NCI-H524 treated with DMSO at 0.1 percent for 48 hours (cell line): ENCODE data around the gene RFX3.

Experiments
- DNase-seq: peaks from one replicate; lab custom pipeline; 2025; lab: John Stamatoyannopoulos, UW

RFX3 gene

GRCh38 chr9:3513265-3513818 is 12.5 kb downstream of the RFX3 start:
- DNase-seq = no peak

- no peak for DNase-seq
Measured at GRCh38 chr9:3511551-3511950, 14.2 kb downstream of the RFX3 start.

GRCh38 chr9:3510796-3511195 is 15.0 kb downstream of the RFX3 start:
- no peak for DNase-seq

GRCh38 chr9:3509926-3510325 is 15.9 kb downstream of the RFX3 start:
- no peak for DNase-seq

GRCh38 chr9:3508521-3509291 is 17.1 kb downstream of the RFX3 start:
- no peak for DNase-seq

- no peak for DNase-seq
Measured at GRCh38 chr9:3508078-3508431, 17.7 kb downstream of the RFX3 start.

- DNase-seq = no peak
Measured at GRCh38 chr9:3507395-3508077, 18.3 kb downstream of the RFX3 start.

- no peak for DNase-seq
Measured at GRCh38 chr9:3506164-3506563, 19.6 kb downstream of the RFX3 start.

GRCh38 chr9:3502560-3503398 is 23.0 kb downstream of the RFX3 start:
- no peak for DNase-seq

GRCh38 chr9:3500044-3500443 is 25.8 kb downstream of the RFX3 start:
- no peak for DNase-seq

- DNase-seq = no peak
Measured at GRCh38 chr9:3498691-3499090, 27.1 kb downstream of the RFX3 start.

- no peak for DNase-seq
Measured at GRCh38 chr9:3497857-3498256, 27.9 kb downstream of the RFX3 start.

GRCh38 chr9:3497401-3497800 is 28.4 kb downstream of the RFX3 start:
- DNase-seq = no peak

GRCh38 chr9:3495855-3496254 is 29.9 kb downstream of the RFX3 start:
- no peak for DNase-seq

GRCh38 chr9:3492214-3492613 is 33.6 kb downstream of the RFX3 start:
- DNase-seq = no peak

- no peak for DNase-seq
Measured at GRCh38 chr9:3491450-3491849, 34.4 kb downstream of the RFX3 start.

- DNase-seq = no peak
Measured at GRCh38 chr9:3490957-3491356, 34.8 kb downstream of the RFX3 start.

GRCh38 chr9:3482578-3482977 is 43.2 kb downstream of the RFX3 start:
- DNase-seq = no peak

GRCh38 chr9:3480353-3480655 is 45.5 kb downstream of the RFX3 start:
- DNase-seq = no peak

- DNase-seq = no peak
Measured at GRCh38 chr9:3479514-3480352, 46.1 kb downstream of the RFX3 start.

- DNase-seq = no peak
Measured at GRCh38 chr9:3478549-3478953, 47.2 kb downstream of the RFX3 start.
